HG03460 (cell line): ENCODE measurements around the gene KCND3.
"Not testable (repeated sequence)": the region's sequence is repeated elsewhere in the genome, so short reads cannot be mapped to it uniquely, and the experiment has no call there.

ENCODE experiments used
- ATAC-seq: cut with Tn5 transposase; IDR thresholded peaks from one replicate; pipeline ENCODE4 v1.9.1; 2021; ENCODE audit not compliant: unreplicated experiment

The KCND3 gene

DNA sequence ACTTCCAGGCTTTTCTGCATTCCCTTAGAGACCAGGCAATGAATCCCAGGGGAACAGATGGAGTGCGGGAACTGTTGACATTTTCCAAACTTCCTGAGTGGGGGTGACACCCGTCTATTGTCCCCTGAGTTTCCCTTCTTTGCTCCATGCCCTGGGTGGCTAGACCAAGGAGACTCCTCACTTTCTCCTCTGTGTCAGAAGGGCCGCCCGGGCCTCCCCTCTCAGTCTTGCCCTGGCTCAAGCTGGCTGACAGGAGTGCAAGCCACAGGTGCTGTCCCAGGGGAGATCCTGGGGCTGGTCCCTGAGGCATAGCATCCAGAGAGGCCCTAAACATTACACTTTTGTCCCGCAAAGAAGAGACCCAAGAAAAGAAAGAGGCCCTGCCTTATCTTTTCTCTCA is 170.9 kb downstream of the KCND3 start:
- no peak for ATAC-seq

DNA sequence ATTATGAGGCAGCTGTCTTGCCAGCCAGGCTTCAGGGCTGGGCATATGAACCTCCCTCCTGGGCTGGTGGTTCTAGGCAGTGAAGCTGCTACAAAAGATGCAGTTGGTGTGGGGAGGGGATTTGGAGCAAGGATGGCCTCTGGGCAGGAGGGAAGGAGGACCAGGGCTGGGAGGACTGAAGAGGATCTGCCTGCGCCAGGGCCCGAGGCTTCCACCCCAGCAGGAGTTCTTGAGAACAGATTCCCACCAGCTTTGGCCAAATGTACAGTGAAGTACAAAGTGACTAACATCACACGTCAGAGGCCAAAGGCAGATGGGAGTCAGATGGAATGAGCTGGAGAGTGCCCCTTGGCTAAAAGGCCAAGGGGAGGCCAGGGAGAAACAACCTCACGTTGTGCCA is 171.4 kb downstream of the KCND3 start:
- ATAC-seq: no peak

DNA sequence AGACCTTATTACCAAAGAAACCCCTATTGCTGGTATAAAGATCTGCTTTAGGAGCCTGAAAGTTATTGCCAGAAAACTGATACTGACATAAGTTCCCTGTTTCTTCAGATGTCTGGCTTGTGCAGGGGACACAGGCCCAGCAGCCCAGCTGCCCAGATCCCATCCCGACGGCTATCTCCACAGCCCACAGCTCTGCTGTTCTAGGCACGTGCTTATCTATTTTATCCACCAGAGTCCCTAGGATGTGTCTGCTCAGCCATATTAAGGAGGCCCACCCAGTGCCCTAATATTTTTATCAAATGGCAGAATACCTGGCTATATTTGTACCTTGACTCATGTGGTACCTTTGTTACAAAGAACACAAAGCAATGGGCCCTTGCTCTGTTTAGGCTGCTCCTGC is 174.8 kb downstream of the KCND3 start:
- ATAC-seq: no peak

DNA sequence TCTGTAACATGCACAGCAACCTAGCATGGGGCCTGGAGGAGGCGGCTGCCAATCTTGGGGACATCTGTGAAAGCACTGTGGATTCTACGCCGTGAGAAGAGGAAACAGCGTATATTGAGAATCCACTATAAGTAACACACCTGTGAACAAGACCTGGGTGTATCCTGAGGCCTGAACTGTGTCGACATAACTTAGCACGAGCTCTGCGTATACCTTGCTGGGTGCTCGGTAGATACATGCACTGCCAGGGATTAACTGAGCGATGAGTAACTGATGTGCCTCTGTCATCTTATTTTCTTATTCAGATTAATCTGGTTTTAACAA is 175.2 kb downstream of the KCND3 start:
- no peak for ATAC-seq

DNA sequence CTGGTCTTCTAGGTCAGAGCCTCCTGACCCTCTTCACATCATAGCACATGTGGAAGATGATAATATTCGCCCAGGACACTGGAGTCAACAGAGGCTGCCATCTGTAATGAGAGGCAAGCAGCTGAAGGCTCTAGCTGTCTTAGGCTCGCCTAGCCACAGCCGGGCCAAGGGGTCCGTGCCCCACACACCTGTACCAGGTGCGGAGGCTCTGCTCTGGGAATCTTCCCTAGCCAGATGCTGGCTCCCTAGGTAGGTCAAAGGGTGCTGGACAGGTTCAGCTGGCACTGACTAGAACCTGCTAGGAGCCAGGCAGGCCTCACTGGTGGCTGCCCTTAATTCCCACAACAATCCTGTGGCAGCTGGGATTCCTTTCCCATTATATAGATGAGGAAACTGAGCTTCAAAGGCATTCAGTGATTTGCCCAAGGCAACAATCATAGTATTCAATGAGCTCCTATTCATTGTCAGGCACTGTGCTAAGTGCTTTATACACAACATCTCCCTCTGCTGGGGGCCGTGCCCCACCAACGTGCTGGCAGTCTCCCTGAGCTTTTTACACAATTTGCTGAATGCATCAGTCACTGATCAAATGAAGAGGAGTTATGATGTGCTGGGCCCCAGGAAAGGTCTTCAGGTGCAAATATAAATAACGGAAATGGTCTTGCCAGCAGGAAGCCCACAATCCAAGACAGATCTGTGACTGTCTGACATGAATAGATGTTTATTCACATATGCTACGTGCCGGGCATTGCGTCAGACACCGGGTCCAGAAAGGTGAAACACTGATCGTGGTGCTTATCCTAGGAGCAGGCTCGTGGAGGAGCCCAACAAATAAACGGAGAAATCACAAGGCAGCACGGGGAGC is 175.8 kb downstream of the KCND3 start:
- ATAC-seq: no peak

- no peak for ATAC-seq
These were observed 177.2 kb downstream of the KCND3 start for GRCh38 chr1:111812306-111812705.

- no peak for ATAC-seq
These were observed 177.6 kb downstream of the KCND3 start for GRCh38 chr1:111811891-111812290.

- no peak for ATAC-seq
These were observed 184.2 kb downstream of the KCND3 start for GRCh38 chr1:111805251-111805650.

- ATAC-seq: no peak
These were observed 184.7 kb downstream of the KCND3 start for GRCh38 chr1:111804776-111805175.

DNA sequence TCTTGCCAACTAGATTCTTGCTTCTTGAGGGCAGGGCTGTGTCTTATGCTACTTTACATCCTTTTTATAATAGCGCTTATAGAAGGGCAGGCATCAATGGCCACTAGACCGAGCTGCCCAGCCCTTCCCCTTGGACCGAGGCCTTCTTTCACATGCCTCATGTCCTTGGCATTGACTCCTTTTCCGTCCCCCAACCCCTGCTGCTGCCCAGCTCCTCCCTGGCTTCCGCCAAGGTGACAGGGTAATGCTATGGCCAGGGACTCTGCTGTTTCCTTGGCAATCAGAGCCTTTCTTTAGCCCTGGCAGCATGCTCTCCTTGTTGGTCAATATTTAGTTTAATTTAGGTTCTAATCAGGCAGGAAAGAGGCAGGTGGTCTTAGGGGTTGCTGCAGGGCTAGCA is 185.5 kb downstream of the KCND3 start:
- ATAC-seq: no peak

DNA sequence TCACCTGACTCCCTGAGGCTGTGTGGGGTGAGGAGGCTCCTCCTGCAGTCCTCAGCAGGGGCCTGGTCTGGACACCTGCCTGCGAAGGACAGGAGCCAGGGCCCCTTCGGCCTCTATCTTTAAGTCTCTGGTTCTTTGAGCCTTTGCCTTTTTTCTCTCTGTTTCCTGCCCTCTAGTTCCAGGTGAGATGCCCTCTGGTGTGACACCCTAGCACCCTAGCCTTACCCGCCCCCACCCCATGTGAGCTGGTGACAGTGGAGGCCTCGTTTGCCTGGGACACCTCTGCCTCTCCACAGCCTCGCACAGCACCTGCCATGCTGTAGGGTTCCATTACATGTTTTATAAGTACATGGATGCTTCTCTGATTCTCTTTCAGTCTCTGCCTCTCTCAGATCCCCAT is 186.5 kb downstream of the KCND3 start:
- no peak for ATAC-seq

GRCh38 chr1:111802110-111802509 is 187.4 kb downstream of the KCND3 start:
- no peak for ATAC-seq

GRCh38 chr1:111801071-111801850 is 188.2 kb downstream of the KCND3 start:
- ATAC-seq: no peak

- not testable (repeated sequence) for ATAC-seq
These were observed 189.7 kb downstream of the KCND3 start for GRCh38 chr1:111799722-111800121.

GRCh38 chr1:111798580-111798979 is 190.9 kb downstream of the KCND3 start:
- no peak for ATAC-seq

GRCh38 chr1:111795401-111795800 is 194.1 kb downstream of the KCND3 start:
- no peak for ATAC-seq

GRCh38 chr1:111793923-111794322 is 195.5 kb downstream of the KCND3 start:
- no peak for ATAC-seq

DNA sequence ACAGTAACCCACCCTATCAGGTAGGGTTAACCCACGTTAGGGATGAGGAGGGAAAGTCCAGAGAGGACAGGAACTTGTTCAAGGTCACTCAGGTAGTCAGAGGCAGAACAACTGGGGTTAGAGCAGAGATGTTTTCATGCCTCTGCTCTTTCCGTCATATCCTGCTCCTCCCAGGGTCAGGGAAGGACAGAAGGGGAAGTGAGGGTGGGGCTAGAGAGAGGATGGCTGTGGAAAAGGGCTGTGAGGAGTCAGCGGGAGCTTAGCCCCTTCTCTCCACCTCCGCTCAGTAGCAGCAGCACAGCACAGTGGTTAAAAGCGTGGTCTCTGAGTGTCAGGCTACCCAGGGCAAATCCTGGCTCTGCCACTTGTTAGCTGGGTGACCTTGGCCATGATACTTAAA is 197.2 kb downstream of the KCND3 start:
- no peak for ATAC-seq

GRCh38 chr1:111791776-111792175 is 197.7 kb downstream of the KCND3 start:
- no peak for ATAC-seq

- ATAC-seq: no peak
These were observed 199.7 kb downstream of the KCND3 start for GRCh38 chr1:111789666-111790316.

DNA sequence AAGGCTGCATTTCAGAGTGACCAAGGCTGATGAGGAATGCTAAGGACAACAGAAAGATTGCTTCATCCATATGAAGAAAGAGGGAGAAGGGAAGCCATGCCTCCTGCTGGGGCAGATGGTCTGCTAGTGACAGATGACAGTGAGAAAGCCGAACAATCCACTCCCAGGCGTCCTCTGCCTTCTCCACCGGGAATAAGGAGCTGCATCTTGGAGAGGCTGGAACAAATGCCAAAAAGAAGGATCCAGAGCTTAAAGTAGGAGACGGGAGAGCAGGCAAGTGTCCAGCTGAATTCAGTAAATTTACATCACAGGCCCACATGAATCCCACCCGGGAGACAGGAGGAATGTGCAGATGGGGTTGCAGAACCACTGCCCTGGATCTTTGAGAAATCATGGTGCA is 200.3 kb downstream of the KCND3 start:
- no peak for ATAC-seq

DNA sequence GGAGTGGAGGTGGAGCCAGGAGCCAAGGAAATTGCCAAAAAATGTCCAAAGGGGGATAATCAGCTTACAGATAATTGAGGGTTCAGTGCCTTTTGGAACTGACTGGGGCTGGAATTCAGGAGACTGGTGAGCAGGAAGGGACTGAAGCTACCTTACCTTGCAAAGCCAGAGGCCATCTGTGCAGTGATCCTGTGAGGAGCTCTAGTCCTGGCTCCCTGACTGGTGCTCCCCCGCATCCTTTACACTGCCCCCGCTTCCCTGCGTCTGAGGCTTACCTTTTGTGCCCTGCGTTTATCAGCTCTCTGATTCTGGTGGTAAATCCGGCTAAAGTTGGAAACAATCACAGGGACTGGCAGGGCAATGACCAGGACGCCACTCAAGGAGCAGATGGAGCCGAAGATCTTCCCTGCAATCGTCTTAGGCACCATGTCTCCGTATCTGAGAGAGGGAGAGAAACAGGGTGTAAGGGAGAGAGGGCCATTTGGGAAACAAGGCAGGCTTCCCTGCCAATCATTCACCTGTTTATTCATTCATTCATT is 202.7 kb downstream of the KCND3 start:
- ATAC-seq: no peak
